ENCODE results near the gene PLA2G2C.

Gene PLA2G2C

DNA sequence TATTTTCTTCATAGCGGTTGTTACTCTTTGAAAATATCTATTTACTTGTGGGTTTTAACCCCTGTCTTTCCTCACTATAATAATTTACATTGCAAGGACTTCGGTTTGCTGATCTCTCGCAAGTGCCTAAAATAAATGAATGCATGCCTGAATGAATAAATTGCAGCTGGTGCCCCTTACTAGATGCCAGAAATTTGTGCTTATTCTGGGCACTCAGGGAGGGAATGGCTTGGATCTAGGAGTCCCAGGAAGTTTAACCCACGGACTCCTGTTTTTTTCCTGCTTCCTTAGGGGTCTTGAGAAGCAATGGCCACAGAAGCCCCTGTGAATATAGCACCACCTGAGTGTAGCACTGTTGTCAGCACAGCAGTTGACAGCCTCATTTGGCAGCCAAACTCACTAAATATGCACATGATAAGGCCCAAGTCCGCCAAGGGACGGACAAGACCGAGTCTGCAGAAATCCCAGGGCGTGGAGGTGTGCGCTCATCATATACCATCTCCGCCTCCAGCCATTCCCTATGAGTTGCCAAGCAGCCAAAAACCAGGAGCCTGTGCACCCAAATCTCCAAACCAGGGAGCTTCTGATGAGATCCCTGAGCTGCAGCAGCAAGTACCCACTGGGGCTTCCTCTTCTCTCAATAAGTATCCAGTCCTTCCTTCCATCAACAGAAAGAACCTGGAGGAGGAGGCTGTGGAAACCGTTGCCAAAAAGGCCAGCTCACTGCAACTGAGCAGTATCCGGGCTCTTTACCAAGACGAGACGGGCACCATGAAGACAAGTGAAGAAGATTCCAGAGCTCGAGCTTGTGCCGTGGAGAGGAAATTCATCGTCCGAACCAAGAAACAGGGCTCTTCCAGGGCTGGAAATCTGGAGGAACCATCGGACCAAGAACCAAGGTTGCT, 4.2 kb upstream of the PLA2G2C start (continued):
- TF ChIP-seq ZNF280D (tag by site-specific recombination; IDR thresholded peaks at IDR 0.05), result no peak
- no peak for TF ChIP-seq ZNF561 (tag by site-specific recombination; IDR thresholded peaks at IDR 0.05; ENCODE audit: borderline replicate concordance)
- TF ChIP-seq ZNF175 (tag by site-specific recombination; IDR thresholded peaks at IDR 0.05), result no peak
- TF ChIP-seq ZNF138 (tag by site-specific recombination; IDR thresholded peaks at IDR 0.05; ENCODE audit: borderline replicate concordance), result no peak
- TF ChIP-seq HOXC10 (CRISPR knock-in tag; IDR thresholded peaks at IDR 0.05), result no peak
- TF ChIP-seq ZNF416 (tag by site-specific recombination; IDR thresholded peaks at IDR 0.05), result no peak
- no peak for TF ChIP-seq ZNF2 (tag by site-specific recombination; IDR thresholded peaks at IDR 0.05)
- no peak for TF ChIP-seq ZNF37A (tag by site-specific recombination; IDR thresholded peaks at IDR 0.05)
- TF ChIP-seq, protein P1, sequence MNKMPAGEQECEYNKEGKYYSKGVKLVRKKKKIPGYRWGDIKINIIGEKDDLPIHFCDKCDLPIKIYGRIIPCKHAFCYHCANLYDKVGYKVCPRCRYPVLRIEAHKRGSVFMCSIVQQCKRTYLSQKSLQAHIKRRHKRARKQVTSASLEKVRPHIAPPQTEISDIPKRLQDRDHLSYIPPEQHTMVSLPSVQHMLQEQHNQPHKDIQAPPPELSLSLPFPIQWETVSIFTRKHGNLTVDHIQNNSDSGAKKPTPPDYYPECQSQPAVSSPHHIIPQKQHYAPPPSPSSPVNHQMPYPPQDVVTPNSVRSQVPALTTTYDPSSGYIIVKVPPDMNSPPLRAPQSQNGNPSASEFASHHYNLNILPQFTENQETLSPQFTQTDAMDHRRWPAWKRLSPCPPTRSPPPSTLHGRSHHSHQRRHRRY (tag by site-specific recombination; IDR thresholded peaks at IDR 0.05), result no peak
- no peak for TF ChIP-seq ZEB2 (tag by site-specific recombination; IDR thresholded peaks at IDR 0.05)

DNA sequence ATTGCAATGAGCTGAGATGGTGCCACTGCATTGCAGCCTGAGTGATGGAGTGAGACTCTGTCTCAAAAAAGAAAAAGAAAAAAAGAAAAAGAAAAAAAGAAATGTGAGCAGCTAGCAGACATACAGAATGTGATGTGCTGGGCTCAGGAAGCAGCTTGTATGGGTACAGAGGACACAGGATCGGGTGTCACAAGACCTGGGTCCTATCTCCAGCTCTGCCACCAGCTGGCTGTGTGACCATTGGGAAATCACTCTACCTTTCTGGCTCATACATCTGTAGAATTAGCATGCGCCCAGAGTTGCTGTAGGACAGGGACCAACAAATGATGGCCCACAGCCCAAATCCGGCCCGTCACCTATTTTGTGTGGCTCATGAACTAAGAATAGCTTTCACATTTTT, 3.3 kb upstream of the PLA2G2C start:
- H3K4me3 ChIP-seq (ENCODE audit: low read depth, low read length), result no peak overlapping the region
- H3K4me1 ChIP-seq (ENCODE audit: control insufficient read depth, insufficient read depth, low read length), result no peaks in the 10 kb centered on the region
- no peaks in the 10 kb centered on the region for H3K9me3 ChIP-seq (ENCODE audit: control insufficient read depth, insufficient read depth, low read depth, low read length)
- H3K27ac ChIP-seq (ENCODE audit: extremely low read depth, low read depth, low read length), result no peak overlapping the region
- ChIA-PET CTCF (interaction anchor here (1.2 kb wide), 1 partner anchor 12 kb away, joined by 3 read pairs; no protein-coding TSS in a partner anchor), POLR2A (no interaction called here)
- TF ChIP-seq ZNF629 (tag by site-specific recombination; IDR thresholded peaks at IDR 0.05), result no peak
- no peak for TF ChIP-seq ZNF223 (tag by site-specific recombination; IDR thresholded peaks at IDR 0.05)
- TF ChIP-seq ZNF513 (tag by site-specific recombination; IDR thresholded peaks at IDR 0.05), result no peak
- TF ChIP-seq, protein P2, sequence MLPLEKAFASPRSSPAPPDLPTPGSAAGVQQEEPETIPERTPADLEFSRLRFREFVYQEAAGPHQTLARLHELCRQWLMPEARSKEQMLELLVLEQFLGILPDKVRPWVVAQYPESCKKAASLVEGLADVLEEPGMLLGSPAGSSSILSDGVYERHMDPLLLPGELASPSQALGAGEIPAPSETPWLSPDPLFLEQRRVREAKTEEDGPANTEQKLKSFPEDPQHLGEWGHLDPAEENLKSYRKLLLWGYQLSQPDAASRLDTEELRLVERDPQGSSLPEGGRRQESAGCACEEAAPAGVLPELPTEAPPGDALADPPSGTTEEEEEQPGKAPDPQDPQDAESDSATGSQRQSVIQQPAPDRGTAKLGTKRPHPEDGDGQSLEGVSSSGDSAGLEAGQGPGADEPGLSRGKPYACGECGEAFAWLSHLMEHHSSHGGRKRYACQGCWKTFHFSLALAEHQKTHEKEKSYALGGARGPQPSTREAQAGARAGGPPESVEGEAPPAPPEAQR (tag by site-specific recombination; IDR thresholded peaks at IDR 0.05), result no peak
- no peaks in the 10 kb centered on the region for H3K36me3 ChIP-seq (ENCODE audit: control insufficient read depth in 2 of 2, insufficient read depth in 1 of 2, low read length in 2 of 2)

DNA sequence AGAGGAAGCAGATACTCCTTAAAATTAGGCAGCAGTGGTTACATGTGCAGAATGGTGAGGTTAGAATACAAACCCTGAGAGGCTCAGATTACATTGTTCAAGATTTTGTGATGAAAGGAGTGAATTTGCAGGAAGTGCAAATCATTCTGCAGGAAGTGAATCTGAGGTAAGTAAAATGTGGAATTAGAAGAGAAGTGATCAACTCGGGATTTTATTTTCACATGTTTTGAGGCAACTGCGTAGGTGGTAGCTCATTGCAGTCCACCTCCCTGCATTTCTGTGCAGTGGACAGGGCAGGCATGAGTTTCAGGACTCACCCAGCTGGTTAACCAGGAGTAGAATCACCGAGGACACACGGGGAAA, 2.1 kb upstream of the PLA2G2C start:
- ChIA-PET POLR2A (interaction anchor here (1.3 kb wide), 1 partner anchor 9 kb away, joined by 4 read pairs; no protein-coding TSS in a partner anchor), CTCF (interaction anchor here (0.8 to 1.6 kb wide), 5 partner anchors 11 to 253 kb away, joined by 4 to 5 read pairs (median 4); no protein-coding TSS in a partner anchor)
- Histone ChIP-seq H3K9me3 (ENCODE audit: control insufficient read depth, insufficient read depth, low read depth, low read length) (no peaks in the 10 kb centered on the region), H3K4me1 (ENCODE audit: control insufficient read depth, insufficient read depth, low read length) (no peaks in the 10 kb centered on the region), H3K27ac (ENCODE audit: extremely low read depth, low read depth, low read length) (no peak overlapping the region), H3K4me3 (ENCODE audit: low read depth, low read length) (no peak overlapping the region), H3K36me3 (ENCODE audit: control insufficient read depth in 2 of 2, insufficient read depth in 1 of 2, low read length in 2 of 2) (no peaks in the 10 kb centered on the region)
- TF ChIP-seq KLF16 (tag by site-specific recombination; IDR thresholded peaks at IDR 0.05), result no peak
- TF ChIP-seq FEZF1 (tag by site-specific recombination; IDR thresholded peaks at IDR 0.05), result no peak
- TF ChIP-seq ZSCAN16 (tag by site-specific recombination; IDR thresholded peaks at IDR 0.05), result 0 out of 2 replicates have a peak, but pooled peaks have one; percentile 66

Data from HEK293 (cell line).